ENCODE results near the gene ENAH.
A peak's percentile ranks its signal among the peaks of the same experiment; 100 is the strongest.

The ENAH gene

DNA sequence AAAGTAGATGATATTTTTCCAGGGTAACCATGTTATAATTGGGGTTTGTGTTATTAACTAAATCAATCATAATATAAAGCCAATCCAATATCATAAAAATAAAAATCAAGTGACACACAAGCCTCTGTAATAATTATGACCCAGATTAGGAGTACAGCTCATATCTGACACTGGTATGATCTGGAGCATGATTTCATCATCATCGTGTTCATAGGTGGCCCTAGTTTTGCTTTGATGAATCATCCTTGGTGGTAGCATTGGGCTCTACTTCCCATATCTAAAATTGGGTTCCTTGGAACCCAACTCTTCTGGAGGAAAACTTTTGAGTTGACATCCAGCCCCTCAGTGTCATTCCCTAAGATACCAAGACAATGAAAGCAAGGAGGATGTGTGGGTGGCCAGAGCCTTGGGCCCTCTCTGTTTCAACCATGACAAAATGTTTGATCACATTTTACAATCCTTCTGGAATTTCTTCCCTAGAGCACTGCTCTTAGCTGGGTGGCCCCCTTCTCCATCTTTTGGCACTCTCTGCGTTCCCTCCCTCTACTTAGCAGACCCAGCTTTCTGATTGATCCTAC lies 37.0 kb upstream of the ENAH start:
- Histone ChIP-seq H3K27ac (replicated peaks) (no peak overlapping the region), H3K4me3 (replicated peaks; ENCODE audit: insufficient read depth, low read length) (no peak overlapping the region), H3K27me3 (ENCODE audit: insufficient read depth, poor library complexity, severe bottlenecking) (no peaks in the 10 kb centered on the region)
- DNase-seq (ENCODE audit: low read depth in 1 of 2, low spot score in 1 of 2), result peak in 1 of 2 experiments; percentile 49
- no peak for TF ChIP-seq GABPA (IDR thresholded peaks at IDR 0.05; ENCODE audit: low read depth)
- TF ChIP-seq, protein P1, sequence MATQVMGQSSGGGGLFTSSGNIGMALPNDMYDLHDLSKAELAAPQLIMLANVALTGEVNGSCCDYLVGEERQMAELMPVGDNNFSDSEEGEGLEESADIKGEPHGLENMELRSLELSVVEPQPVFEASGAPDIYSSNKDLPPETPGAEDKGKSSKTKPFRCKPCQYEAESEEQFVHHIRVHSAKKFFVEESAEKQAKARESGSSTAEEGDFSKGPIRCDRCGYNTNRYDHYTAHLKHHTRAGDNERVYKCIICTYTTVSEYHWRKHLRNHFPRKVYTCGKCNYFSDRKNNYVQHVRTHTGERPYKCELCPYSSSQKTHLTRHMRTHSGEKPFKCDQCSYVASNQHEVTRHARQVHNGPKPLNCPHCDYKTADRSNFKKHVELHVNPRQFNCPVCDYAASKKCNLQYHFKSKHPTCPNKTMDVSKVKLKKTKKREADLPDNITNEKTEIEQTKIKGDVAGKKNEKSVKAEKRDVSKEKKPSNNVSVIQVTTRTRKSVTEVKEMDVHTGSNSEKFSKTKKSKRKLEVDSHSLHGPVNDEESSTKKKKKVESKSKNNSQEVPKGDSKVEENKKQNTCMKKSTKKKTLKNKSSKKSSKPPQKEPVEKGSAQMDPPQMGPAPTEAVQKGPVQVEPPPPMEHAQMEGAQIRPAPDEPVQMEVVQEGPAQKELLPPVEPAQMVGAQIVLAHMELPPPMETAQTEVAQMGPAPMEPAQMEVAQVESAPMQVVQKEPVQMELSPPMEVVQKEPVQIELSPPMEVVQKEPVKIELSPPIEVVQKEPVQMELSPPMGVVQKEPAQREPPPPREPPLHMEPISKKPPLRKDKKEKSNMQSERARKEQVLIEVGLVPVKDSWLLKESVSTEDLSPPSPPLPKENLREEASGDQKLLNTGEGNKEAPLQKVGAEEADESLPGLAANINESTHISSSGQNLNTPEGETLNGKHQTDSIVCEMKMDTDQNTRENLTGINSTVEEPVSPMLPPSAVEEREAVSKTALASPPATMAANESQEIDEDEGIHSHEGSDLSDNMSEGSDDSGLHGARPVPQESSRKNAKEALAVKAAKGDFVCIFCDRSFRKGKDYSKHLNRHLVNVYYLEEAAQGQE (IDR thresholded peaks at IDR 0.05; ENCODE audit: insufficient replicate concordance, low read depth), result no peak
- TF ChIP-seq SPI1 (IDR thresholded peaks at IDR 0.05; ENCODE audit: borderline replicate concordance, low read depth), result no peak
- TF ChIP-seq, protein P2, sequence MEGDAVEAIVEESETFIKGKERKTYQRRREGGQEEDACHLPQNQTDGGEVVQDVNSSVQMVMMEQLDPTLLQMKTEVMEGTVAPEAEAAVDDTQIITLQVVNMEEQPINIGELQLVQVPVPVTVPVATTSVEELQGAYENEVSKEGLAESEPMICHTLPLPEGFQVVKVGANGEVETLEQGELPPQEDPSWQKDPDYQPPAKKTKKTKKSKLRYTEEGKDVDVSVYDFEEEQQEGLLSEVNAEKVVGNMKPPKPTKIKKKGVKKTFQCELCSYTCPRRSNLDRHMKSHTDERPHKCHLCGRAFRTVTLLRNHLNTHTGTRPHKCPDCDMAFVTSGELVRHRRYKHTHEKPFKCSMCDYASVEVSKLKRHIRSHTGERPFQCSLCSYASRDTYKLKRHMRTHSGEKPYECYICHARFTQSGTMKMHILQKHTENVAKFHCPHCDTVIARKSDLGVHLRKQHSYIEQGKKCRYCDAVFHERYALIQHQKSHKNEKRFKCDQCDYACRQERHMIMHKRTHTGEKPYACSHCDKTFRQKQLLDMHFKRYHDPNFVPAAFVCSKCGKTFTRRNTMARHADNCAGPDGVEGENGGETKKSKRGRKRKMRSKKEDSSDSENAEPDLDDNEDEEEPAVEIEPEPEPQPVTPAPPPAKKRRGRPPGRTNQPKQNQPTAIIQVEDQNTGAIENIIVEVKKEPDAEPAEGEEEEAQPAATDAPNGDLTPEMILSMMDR (IDR thresholded peaks at IDR 0.05; ENCODE audit: insufficient read depth, low read length), result no peak
- no peak for TF ChIP-seq POLR2AphosphoS5 (IDR thresholded peaks at IDR 0.05; ENCODE audit: low read depth)

DNA sequence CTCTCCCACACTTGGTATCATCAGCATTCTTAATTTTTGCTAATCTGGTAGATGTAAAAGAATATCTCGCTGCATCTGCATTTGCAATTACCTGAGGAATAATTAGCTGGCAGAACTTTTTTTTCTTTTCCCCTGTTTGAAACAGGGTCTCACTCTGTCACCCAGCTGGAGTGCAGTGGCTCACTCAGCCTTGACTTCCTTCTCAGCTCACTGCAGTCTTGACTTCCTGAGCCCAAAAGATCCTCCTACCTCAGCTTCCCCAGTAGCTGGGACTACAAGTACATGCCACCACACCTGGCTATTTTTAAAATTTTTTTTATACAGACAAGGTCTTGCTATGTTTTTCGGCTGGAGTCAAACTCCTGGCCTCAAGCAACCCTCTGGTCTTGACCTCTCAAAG lies 35.4 kb upstream of the ENAH start:
- TF ChIP-seq GABPA (IDR thresholded peaks at IDR 0.05; ENCODE audit: low read depth) (no peak), SPI1 (IDR thresholded peaks at IDR 0.05; ENCODE audit: borderline replicate concordance, low read depth) (no peak), POLR2AphosphoS5 (IDR thresholded peaks at IDR 0.05; ENCODE audit: low read depth) (no peak)
- TF ChIP-seq, protein P1 (IDR thresholded peaks at IDR 0.05; ENCODE audit: insufficient replicate concordance, low read depth), result no peak
- TF ChIP-seq, protein P2 (IDR thresholded peaks at IDR 0.05; ENCODE audit: insufficient read depth, low read length), result no peak
- no peak for DNase-seq (ENCODE audit: low read depth in 1 of 2, low spot score in 1 of 2)

DNA sequence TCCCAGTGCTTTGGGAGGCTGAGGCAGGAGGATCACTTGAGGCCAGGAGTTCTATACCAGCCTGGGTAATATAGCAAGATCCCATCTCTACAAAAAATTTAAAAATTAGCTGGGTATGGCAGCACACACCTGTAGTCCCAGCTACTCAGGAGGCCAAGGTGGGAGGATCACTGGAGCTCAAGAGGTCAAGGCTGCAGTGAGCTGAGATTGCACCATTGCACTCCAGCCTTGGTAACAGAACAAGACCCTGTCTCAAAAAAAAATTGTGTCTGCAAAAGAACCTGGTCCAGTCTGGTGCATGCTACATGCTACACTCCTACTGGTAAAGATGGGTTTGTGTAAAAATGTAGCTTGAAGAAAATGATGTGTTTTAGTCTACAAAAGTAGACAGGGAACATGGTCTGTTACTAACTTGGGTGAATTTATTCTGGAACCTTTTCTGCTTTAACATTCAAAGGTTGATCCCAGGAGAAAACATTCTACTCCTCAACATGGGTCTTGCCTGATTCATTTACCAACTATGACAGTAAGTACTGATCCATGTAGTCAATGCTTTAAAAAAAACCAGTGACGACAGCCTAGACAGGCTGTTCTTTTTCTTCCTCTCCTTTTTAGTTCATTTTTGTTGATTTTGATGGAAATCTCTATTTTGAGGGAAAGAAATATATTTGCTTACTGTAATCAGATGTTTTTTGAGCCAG lies 32.7 kb upstream of the ENAH start:
- Histone ChIP-seq H3K27ac (replicated peaks) (no peak overlapping the region), H3K4me3 (replicated peaks; ENCODE audit: insufficient read depth, low read length) (no peak overlapping the region), H3K27me3 (ENCODE audit: insufficient read depth, poor library complexity, severe bottlenecking) (no peaks in the 10 kb centered on the region)
- no peak for TF ChIP-seq POLR2AphosphoS5 (IDR thresholded peaks at IDR 0.05; ENCODE audit: low read depth)
- TF ChIP-seq, protein P2 (IDR thresholded peaks at IDR 0.05; ENCODE audit: insufficient read depth, low read length), result no peak
- no peak for TF ChIP-seq GABPA (IDR thresholded peaks at IDR 0.05; ENCODE audit: low read depth)
- TF ChIP-seq, protein P1 (IDR thresholded peaks at IDR 0.05; ENCODE audit: insufficient replicate concordance, low read depth), result no peak
- no peak for TF ChIP-seq SPI1 (IDR thresholded peaks at IDR 0.05; ENCODE audit: borderline replicate concordance, low read depth)
- no peak for DNase-seq (ENCODE audit: low read depth in 1 of 2, low spot score in 1 of 2)

More for the DNA sequence above, 35.4 kb upstream of the ENAH start:
- no peak overlapping the region for H3K27ac ChIP-seq (replicated peaks)
- no peak overlapping the region for H3K4me3 ChIP-seq (replicated peaks; ENCODE audit: insufficient read depth, low read length)
- H3K27me3 ChIP-seq (ENCODE audit: insufficient read depth, poor library complexity, severe bottlenecking), result no peaks in the 10 kb centered on the region

Data from HL-60 (cell line).